HepG2 (cell line): ENCODE measurements around the gene B3GNT7. TPM values are rescaled to one million over a fixed set of nuclear protein-coding genes. Genes with fewer than 3 reads are reported as not detected.

Source experiments
- GMEB1 ChIP-seq: sonication (generic); formaldehyde crosslinking; IDR thresholded peaks from 2 replicates; pipeline ENCODE4 v1.5.1; 2020; ENCODE audit warnings: missing genetic modification reagents, mild to moderate bottlenecking, borderline replicate concordance
- GMEB2 ChIP-seq: IDR thresholded peaks from 2 replicates; pipeline ENCODE4 v1.6.1; 2016; ENCODE audit warnings: missing biosample characterization, missing genetic modification reagents, low read depth
- IRF1 ChIP-seq: sonication (generic); formaldehyde crosslinking; IDR thresholded peaks from 2 replicates; pipeline ENCODE4 v1.4.0; 2020; ENCODE audit warnings: low read depth, mild to moderate bottlenecking, missing genetic modification reagents
- ZNF232 ChIP-seq: sonication (generic); formaldehyde crosslinking; IDR thresholded peaks from 2 replicates; pipeline ENCODE4 v1.4.0; 2020; ENCODE audit warnings: missing genetic modification reagents, borderline replicate concordance
- ZNF567 ChIP-seq: sonication (generic); formaldehyde crosslinking; IDR thresholded peaks from 2 replicates; pipeline ENCODE4 v1.8.1; 2023; ENCODE audit warnings: mild to moderate bottlenecking, missing genetic modification reagents, borderline replicate concordance
- ZNF576 ChIP-seq: sonication (generic); formaldehyde crosslinking; IDR thresholded peaks from 2 replicates; pipeline ENCODE4 v1.4.0; 2020; ENCODE audit warnings: mild to moderate bottlenecking, missing genetic modification reagents
- polyA plus RNA-seq, 8 experiments: library from polyadenylated mRNA; depleted of rRNA in 3 of 8; stranded (reverse) in 7 of 8; unstranded in 1 of 8; fragments of >200 nt; fragmentation: Illumina TruSeq in 4 of 8; extraction: Trizol in 4 of 8; gene quantifications; 2 replicates each; pipeline versions ENCODE4 v1.2.1 to v1.2.3, GENCODE V29; 2011 to 2016; ENCODE audit warnings: low read depth in 4 of 8, missing spikeins in 1 of 8, mixed read lengths in 1 of 8; ENCODE audit not compliant: insufficient read depth in 1 of 8
- total RNA-seq, 5 experiments: library from RNA; depleted of rRNA; stranded (reverse); fragments of >200 nt; fragmentation: Illumina TruSeq; extraction: Trizol; gene quantifications; 2 replicates each; pipeline ENCODE4 v1.2.3, GENCODE V29; 2016; ENCODE audit warnings: low read depth in 1 of 5

Gene B3GNT7
- total and polyA plus RNA-seq, 2 of the 13 experiments (the other 11 are each of a cell fraction or from before 2014, with no cell fraction given): 0.04 to 0.24 TPM

GRCh38 chr2:231411237-231411636, 15.7 kb downstream of the B3GNT7 start (continued):
- TF ChIP-seq ZNF576 (CRISPR knock-in tag): no peak
- no peak for TF ChIP-seq GMEB2 (CRISPR knock-in tag)
- no peak for TF ChIP-seq ZNF567 (CRISPR knock-in tag)
- TF ChIP-seq IRF1: no peak
- no peak for TF ChIP-seq GMEB1 (CRISPR knock-in tag)
- no peak for TF ChIP-seq ZNF232 (CRISPR knock-in tag)
- TF ChIP-seq, all 625 proteins: peak for 0
